Stromal cell of bone marrow (primary cell): Measurements from ENCODE around the gene UBE2E1.
"Not testable (repeated sequence)": the region's sequence is repeated elsewhere in the genome, so short reads cannot be mapped to it uniquely, and the experiment has no call there.

Source experiments
- DNase-seq: peaks from one replicate; pipeline ENCODE4 v3.0.0-alpha.2; 2012; ENCODE audit warnings: low read depth

UBE2E1 gene

GRCh38 chr3:23856286-23856685 lies 50.5 kb downstream of the UBE2E1 start:
- no peak for DNase-seq

DNA sequence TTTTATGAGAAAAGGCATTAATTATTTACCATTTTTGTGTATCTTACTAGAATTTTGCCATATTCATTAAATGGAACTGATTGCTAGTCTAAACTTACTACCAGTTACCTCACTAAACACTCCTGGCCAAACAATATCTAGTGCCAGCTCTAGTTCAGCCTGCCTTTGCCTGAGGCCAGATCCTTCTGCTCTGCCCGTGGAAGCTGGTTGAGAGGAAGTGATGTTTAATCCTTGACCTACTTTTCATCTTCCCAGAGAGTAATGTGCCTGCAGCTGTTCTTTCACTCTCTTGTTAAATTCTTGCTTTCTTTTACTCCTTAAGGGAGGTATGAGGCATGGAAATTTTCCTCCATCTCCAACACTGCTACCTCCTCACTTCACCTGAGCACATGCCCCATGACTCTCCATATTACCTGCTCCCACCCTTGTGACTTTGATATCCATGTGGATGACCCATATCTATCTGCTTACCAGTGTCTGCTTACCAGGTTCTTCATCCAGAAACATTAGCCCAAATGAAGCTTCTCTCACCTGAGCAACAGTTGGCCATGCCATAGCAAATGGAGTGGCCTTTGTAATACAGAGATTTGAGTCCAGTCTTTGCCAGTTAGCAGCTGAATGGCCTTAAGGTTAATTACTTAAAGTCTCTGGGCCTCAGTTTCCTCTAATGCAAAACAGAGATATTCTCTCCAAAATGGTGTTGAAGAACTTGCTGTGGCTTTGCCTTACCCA lies 53.4 kb downstream of the UBE2E1 start:
- no peak for DNase-seq

DNA sequence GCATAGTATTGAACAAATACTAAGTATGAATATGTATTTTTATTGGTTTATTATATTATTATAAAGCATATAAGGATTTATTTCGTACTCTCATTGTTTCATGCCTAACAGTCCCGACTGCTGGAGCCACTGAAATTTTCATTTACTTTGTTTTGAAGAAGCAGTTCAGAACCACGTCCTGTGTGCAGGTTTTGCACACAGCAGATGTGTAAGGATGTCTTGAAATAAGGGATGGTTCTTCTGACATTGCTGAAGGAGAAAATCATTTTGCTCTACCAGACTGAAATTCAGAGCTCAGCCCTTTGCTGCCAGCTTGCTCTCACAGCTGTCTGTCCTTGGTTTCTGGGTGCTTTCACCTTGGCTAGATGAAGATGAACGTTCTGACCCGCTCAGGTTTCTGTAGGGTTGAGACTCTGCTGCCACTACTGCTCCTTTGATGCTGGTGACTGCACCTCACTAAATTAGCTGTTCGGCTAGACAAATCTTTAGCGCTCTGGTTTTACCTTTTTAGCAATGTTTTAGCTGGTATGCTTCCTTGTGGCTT lies 54.2 kb downstream of the UBE2E1 start:
- no peak for DNase-seq

- no peak for DNase-seq
These were observed 55.9 kb downstream of the UBE2E1 start for GRCh38 chr3:23861689-23862088.

DNA sequence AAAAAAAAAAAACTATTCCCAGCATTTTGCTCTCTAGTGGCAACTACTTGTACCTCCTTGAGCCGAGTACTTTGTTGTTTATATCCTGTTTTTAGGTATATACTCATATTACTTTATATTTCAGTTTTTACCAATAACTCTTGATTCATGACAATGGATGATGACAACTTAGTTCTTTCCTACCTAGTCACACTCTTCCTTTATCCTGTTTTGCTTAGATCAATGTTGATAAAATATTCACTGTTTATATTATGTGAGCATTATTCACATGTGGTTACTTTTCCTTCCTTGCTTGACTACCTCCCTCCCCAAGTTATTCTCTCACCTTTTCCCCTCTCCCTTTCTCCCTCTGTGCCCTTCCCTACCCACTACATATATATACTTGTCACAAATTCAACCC lies 57.3 kb downstream of the UBE2E1 start:
- DNase-seq, result no peak

DNA sequence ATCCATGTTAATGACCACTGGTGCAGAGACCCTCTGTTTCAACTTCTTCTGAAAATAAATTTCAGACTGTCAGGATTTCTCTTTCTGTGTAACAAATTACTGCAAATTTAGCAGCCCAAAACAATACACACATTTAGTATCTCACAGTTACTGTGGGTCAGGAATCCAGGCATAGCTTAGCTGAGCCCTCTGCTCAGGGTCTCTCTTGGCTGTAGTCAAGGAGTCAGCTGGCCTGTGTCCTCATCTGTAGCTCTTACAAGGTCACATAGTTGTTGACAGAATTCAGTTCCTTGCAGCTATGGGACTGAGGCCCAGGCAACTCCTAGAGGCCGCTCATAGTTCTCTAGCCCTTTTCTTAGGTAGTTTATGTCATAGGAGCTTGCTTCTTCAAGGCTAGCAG lies 59.2 kb downstream of the UBE2E1 start:
- DNase-seq, result no peak

GRCh38 chr3:23865595-23866396 lies 60.0 kb downstream of the UBE2E1 start:
- peak; percentile 12 for DNase-seq

GRCh38 chr3:23867400-23867799 lies 61.6 kb downstream of the UBE2E1 start:
- no peak for DNase-seq

- DNase-seq, result no peak
These were observed 62.1 kb downstream of the UBE2E1 start for GRCh38 chr3:23867838-23868237.

DNA sequence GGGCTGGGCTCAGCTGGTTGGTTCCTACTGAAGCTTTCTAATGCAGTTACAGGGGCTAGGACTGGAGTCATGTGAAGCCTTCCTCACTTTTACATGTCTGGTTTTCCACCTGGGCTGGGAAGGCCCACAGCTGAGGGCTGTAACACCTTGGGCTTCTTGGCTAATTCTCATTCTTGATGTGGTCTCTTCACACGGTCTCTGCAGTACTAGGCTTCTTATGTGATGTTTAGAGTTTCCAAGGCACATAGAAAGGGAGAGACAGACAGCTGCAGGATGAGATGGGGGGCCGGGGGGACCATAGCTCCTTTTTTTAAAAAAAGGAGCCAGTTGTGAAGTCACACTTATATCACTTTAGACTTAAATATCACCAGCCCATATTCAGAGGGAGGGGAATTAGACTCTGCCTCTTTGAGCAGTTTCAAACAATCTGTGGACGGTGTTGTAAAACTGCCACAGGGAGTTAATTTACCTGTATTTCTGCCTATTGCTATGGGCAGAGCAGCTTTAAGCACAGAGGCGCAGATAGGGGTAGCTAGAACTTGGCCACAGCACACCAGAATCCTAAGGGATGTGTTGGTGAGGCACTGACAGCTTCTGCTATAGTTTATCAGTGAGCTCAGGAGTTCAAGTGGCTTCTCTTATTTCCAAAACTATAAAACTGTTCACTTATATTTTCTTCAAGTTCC lies 64.4 kb downstream of the UBE2E1 start:
- no peak for DNase-seq

DNA sequence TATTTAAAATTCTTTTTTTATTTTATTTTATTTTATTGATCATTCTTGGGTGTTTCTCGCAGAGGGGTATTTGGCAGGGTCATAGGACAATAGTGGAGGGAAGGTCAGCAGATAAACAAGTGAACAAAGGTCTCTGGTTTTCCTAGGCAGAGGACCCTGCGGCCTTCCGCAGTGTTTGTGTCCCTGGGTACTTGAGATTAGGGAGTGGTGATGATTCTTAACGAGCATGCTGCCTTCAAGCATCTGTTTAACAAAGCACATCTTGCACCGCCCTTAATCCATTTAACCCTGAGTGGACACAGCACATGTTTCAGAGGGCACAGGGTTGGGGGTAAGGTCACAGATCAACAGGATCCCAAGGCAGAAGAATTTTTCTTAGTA lies 64.9 kb downstream of the UBE2E1 start:
- not testable (repeated sequence) for DNase-seq

- DNase-seq, result not testable (repeated sequence)
These were observed 65.6 kb downstream of the UBE2E1 start for GRCh38 chr3:23871361-23871760.

DNA sequence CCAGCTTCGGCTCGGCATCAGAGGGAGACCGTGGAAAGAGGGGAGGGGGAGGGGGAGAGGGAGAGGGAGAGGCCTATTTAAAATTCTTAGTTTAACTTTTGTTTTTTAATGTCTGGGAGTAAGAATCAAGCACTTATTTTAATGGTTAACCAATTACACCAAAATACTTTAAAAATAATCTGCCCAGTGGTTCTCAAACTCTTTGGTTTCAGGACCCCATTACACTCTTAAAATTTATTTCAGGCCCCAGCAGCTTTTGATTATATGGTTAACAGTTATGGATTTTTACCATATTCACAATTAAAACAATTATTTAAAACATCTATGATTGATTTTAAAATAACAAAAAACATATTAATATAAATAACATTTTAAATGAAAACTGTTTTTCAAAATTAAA lies 66.6 kb downstream of the UBE2E1 start:
- no peak for DNase-seq

DNA sequence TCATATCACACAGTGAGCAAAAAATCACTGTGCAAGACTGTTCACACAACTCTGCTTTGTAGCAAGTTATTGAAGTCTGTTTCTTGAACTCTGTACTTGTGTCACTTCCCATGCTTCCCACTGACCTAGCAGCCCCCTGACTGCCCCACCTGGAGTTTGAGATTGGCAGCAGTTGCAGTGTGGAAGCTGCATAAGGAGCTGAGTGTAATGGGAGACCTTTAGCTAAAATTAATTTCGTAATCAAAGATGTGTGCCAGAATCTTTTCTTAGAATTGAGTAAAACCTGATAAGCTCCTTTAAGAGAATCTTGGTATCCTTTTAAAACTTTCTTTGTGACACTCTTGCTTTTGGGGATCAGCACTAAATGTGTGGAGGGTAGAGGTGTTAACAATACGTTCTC lies 68.2 kb downstream of the UBE2E1 start:
- DNase-seq, result no peak

GRCh38 chr3:23874359-23875112 lies 68.8 kb downstream of the UBE2E1 start:
- DNase-seq, result peak; percentile 44

DNA sequence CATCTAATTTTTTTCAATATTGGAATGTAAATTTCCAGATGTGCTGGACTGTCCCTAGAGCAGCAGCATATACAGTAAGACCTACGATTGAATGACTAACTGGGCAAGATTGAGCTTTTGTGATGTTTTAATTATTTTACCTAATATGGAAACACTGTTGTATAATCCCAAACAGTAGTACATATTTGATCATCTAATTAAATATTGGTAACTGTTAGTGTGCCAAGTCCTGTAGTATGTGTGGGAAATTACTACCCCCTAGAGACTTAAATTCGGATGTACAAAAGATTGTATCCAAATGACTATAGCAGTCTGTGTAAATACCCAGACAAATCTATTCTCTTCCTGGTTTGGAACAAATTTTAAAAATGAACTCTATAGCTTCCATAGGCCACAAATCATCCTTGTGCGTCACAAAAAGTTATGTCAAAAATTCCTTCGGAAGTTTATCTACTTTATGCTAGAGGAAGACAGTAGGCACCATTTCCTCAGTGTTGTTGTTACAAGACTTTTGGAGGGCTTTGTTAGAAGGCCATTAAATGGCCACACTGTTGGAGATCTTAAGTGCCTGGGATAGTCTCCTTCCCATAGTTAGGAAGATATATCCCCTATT lies 69.5 kb downstream of the UBE2E1 start:
- DNase-seq, result no peak

DNA sequence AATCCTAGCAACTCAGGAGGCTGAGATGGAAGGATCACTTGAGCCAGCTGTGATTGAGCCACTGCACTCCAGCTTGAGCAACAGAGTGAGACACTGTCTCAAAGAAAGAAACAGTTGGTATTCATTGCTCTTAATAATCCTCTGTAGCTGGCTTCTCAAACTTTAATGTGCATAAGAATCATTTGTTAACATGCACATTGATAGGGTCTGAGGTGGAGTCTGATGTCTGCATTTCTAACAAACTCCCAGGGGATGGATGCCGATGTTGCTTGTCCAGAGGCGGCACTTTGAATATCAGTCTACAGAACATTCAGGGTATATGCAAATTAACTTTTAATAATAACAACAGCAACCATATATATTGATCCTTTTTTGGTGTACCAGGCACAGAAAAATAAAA lies 71.2 kb downstream of the UBE2E1 start:
- DNase-seq, result no peak

DNA sequence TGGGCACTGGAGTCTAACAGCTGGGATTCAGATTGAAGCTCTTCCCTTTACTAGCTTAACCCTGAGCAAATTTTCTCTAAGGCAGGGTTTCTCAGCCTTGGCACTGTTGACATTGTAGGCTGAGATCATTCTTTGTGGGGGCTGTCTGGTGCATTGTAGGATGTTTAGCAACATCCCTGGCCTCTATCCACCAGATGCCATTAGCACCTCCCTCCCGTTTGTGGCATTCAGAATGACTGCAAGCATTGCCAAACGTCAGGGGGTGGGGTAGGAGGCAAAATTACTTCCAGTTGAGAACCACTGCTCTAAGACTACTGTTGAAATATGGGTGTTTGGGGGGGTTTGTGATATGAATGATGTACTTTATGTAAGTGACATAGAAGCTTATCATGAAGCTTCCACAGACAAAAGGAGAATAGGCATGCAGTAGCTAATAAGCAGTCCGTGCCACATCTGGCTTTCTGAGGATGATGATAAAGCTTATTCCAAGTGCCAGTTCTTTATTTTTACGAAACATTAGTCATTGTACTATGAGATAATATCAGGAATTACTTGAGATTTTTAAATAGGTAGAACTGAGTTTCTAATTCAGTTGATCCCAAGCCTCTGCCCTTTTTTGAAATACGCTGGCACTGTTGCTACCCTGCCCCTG lies 71.7 kb downstream of the UBE2E1 start:
- DNase-seq, result peak; percentile 66

DNA sequence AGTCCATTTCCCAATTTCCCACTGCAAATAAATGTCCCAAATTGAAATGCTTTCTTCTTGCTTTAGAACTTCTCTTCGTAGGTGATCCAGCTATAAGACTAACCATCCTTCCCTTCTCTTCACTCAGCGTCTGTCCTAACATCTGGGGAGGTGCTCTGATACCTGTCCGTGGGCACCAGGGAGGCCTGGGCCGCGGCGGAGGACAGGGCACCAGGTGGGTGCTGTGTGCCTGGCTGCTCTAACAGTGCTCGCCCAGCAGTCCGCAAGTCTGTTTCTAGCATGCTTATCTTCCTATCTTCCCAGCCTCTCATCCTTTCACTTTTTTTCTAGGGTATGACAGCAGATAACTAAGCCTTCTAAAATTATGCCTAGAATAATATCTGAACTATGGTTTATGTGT lies 73.7 kb downstream of the UBE2E1 start:
- DNase-seq, result no peak

- no peak for DNase-seq
These were observed 75.1 kb downstream of the UBE2E1 start for GRCh38 chr3:23880703-23881339.
